Lung (tissue), 12 donors: Measurements from ENCODE around the gene TMLHE. TPM values are rescaled to one million over a fixed set of nuclear protein-coding genes. Genes with fewer than 3 reads are reported as not detected.
"Not testable (repeated sequence)": the region's sequence is repeated elsewhere in the genome, so short reads cannot be mapped to it uniquely, and the experiment has no call there.

Experiments used
- ATAC-seq: fragments of 200-7000 bp; cut with Tn5 transposase; one replicate; pipeline ENCODE4 v1.9.1; 2020; ENCODE audit warnings: moderate number of reproducible peaks; ENCODE audit not compliant: insufficient read depth, low FRiP score
- DNase-seq, 3 donors: peaks; one replicate each; pipeline ENCODE4 v3.0.0-alpha.2; 2013 to 2017
- H3K27ac ChIP-seq, 2 donors: one replicate each; pipeline ENCODE4 v1.5.1; 2013; ENCODE audit warnings: mild to moderate bottlenecking in 2 of 2, moderate library complexity in 2 of 2, control low read depth in 1 of 2, inconsistent platforms in 1 of 2, low read depth in 1 of 2, low read length in 1 of 2
- H3K27me3 ChIP-seq, 3 donors: one replicate each; pipeline ENCODE4 v1.5.1; 2013; ENCODE audit warnings: low read length in 2 of 3; ENCODE audit not compliant: control insufficient read depth in 3 of 3, insufficient read depth in 3 of 3
- H3K36me3 ChIP-seq, 4 donors: one replicate each; pipeline ENCODE4 v1.5.1; 2013; ENCODE audit warnings: low read length in 4 of 4, mild to moderate bottlenecking in 1 of 4, moderate library complexity in 1 of 4; ENCODE audit not compliant: control insufficient read depth in 4 of 4, insufficient read depth in 4 of 4
- H3K4me1 ChIP-seq, 5 donors: one replicate each; pipeline ENCODE4 v1.5.1; 2013; ENCODE audit warnings: low read length in 5 of 5, mild to moderate bottlenecking in 2 of 5, moderate library complexity in 1 of 5; ENCODE audit not compliant: control insufficient read depth in 5 of 5, insufficient read depth in 5 of 5
- H3K4me3 ChIP-seq: one replicate; pipeline ENCODE4 v1.5.1; 2013; ENCODE audit warnings: mild to moderate bottlenecking, control low read depth, moderate library complexity
- H3K9ac ChIP-seq, 2 donors: one replicate each; pipeline ENCODE4 v1.5.1; 2013; ENCODE audit warnings: low read length in 2 of 2, control low read depth in 1 of 2; ENCODE audit not compliant: insufficient read depth in 1 of 2
- H3K9me3 ChIP-seq, 4 donors: one replicate each; pipeline ENCODE4 v1.5.1; 2013; ENCODE audit warnings: low read length in 3 of 4, mild to moderate bottlenecking in 1 of 4, moderate library complexity in 1 of 4; ENCODE audit not compliant: control insufficient read depth in 4 of 4, insufficient read depth in 3 of 4
- WGBS, 2 donors: extraction: QIAGEN DNeasy Blood & Tissue Kit; methylation state at CpG; one replicate each; pipeline ENCODE4 v1.1.7; 2013; 5-methylcytosine and 5-hydroxymethylcytosine counted together
- polyA plus RNA-seq, 2 donors: library from polyadenylated mRNA; stranded (reverse); fragments of 200-250 nt; gene quantifications; one replicate each; pipeline ENCODE4 v1.2.1, GENCODE V29; 2013
- total RNA-seq, 2 donors: library from RNA; depleted of rRNA in 1 of 2; stranded (reverse); fragments of >200 nt in 1 of 2; gene quantifications; one replicate each; pipeline ENCODE4 v1.2.1, GENCODE V29; 2014 to 2021
- TF ChIP-seq, protein P1 (sequence below): IDR thresholded peaks from 2 replicates; pipeline ENCODE4 v1.5.1; 2012; ENCODE audit warnings: mild to moderate bottlenecking; ENCODE audit errors: control extremely low read depth, extremely low read depth
- donor health status: control.
- donor health status: control.
- donor health status: Bipolar disorder and iron deficiency.
- donor health status: healthy.
- donor health status: DM: yes; HTN: yes; CAD: no.

Gene TMLHE
- total and polyA plus RNA-seq, 4 donors, result 3.5 to 26.8 (median 11.1) TPM

DNA sequence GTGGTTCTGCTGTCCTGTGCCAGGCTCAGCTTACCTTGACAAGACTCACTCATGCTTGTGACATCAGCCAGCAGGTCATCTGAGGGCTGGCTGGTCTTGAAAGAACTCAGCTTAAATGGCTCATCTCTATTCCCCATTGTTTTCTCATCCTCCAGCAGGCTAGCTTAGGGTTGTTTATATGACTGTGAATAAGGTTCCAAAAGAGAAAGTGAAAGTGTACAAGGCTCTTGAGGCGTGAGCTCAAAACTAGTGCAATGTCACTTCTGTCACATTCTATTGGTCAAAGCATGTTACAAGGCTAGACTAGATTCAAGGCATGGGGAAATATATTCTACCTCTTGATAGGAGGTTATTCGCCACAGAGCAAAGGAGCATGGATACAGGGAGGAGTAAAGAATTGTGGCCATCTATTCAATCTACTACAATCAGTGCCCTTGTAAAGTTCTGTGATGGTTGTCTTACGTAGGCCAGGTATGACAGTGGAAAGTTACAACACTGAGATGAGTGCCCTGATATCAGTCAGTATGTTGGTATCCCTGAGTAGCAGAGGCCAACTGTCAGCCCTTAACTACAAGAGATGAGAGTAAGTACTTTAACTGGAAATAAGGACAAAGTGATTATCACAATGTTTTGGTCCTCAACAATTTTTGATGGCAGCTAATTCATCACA, 19.8 kb upstream of the TMLHE start:
- Histone ChIP-seq H3K36me3 (no peaks in the 10 kb centered on the region), H3K9me3 (peaks cover 0 to 4% (median 2%) of the 10 kb centered on the region in 4 donors), H3K4me3 (no peak overlapping the region), H3K4me1 (peaks cover 0 to 2% (median 0%) of the 10 kb centered on the region in 5 donors), H3K27ac (no peak overlapping the region), H3K27me3 (no peaks in the 10 kb centered on the region), H3K9ac (no peak overlapping the region)
- DNase-seq, result peak in 1 of 3 donors; percentile 18
- no peak for ATAC-seq
- TF ChIP-seq, protein P1, sequence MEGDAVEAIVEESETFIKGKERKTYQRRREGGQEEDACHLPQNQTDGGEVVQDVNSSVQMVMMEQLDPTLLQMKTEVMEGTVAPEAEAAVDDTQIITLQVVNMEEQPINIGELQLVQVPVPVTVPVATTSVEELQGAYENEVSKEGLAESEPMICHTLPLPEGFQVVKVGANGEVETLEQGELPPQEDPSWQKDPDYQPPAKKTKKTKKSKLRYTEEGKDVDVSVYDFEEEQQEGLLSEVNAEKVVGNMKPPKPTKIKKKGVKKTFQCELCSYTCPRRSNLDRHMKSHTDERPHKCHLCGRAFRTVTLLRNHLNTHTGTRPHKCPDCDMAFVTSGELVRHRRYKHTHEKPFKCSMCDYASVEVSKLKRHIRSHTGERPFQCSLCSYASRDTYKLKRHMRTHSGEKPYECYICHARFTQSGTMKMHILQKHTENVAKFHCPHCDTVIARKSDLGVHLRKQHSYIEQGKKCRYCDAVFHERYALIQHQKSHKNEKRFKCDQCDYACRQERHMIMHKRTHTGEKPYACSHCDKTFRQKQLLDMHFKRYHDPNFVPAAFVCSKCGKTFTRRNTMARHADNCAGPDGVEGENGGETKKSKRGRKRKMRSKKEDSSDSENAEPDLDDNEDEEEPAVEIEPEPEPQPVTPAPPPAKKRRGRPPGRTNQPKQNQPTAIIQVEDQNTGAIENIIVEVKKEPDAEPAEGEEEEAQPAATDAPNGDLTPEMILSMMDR, result no peak
- WGBS, 2 donors, result 63 to 68% methylated on average over 3 of the region's 3 CpGs

- DNase-seq, H3K4me1 ChIP-seq, H3K36me3 ChIP-seq, H3K27me3 ChIP-seq, H3K9me3 ChIP-seq, H3K9ac ChIP-seq, H3K27ac ChIP-seq, ATAC-seq, H3K4me3 ChIP-seq: not testable (repeated sequence)
Observed at GRCh38 chrX:155620110-155620509, 7.4 kb upstream of the TMLHE start.

DNA sequence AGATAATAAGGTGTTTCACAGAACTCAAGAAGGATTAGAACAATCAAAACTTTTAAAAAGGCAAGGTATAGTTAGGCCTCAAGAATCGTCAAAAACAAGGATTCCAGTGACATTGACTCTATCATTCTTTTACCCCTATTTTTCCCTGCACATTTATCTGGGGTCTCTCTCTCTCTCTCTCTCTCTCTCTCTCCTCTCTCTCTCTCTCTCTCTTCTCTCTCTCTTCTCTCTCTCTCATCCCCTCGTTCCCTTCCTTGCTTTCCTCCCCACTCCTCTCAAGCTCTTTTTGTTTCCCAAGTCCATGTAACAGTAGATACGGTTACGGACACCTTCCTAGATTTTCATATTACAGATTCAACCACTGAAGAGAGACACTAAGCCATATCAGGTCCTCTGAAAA, 3.2 kb upstream of the TMLHE start:
- Histone ChIP-seq H3K4me3 (no peak overlapping the region), H3K4me1 (peaks cover 0 to 2% (median 0%) of the 10 kb centered on the region in 5 donors), H3K9me3 (peaks cover 0 to 5% (median 0%) of the 10 kb centered on the region in 4 donors), H3K36me3 (no peaks in the 10 kb centered on the region), H3K27ac (no peak overlapping the region), H3K9ac (no peak overlapping the region), H3K27me3 (no peaks in the 10 kb centered on the region)
- TF ChIP-seq, protein P1, result no peak
- DNase-seq, result no peak
- WGBS, 2 donors, result 78 to 98% methylated on average over 4 of the region's 4 CpGs
- no peak for ATAC-seq

- TF ChIP-seq, protein P1, result no peak
- no peak for ATAC-seq
Observed at GRCh38 chrX:155613927-155614559, 1.3 kb upstream of the TMLHE start.

More at GRCh38 chrX:155613927-155614559, 1.3 kb upstream of the TMLHE start:
- DNase-seq, result no peak
- Histone ChIP-seq H3K4me3 (no peak overlapping the region), H3K27me3 (no peaks in the 10 kb centered on the region), H3K4me1 (peaks cover 0 to 2% (median 0%) of the 10 kb centered on the region in 5 donors), H3K9ac (no peak overlapping the region), H3K36me3 (no peaks in the 10 kb centered on the region), H3K27ac (no peak overlapping the region), H3K9me3 (peaks cover 0 to 5% (median 0%) of the 10 kb centered on the region in 4 donors)
